HG03342 (cell line): ENCODE results near the gene PWWP2B.
A peak's percentile ranks its signal among the peaks of the same experiment; 100 is the strongest.
"Not testable (repeated sequence)": the region's sequence is repeated elsewhere in the genome, so short reads cannot be mapped to it uniquely, and the experiment has no call there.

Experiments
- ATAC-seq: cut with Tn5 transposase; IDR thresholded peaks from one replicate; pipeline ENCODE4 v1.9.1; 2021; ENCODE audit warnings: mild to moderate bottlenecking, moderate library complexity; ENCODE audit not compliant: unreplicated experiment

The PWWP2B gene

DNA sequence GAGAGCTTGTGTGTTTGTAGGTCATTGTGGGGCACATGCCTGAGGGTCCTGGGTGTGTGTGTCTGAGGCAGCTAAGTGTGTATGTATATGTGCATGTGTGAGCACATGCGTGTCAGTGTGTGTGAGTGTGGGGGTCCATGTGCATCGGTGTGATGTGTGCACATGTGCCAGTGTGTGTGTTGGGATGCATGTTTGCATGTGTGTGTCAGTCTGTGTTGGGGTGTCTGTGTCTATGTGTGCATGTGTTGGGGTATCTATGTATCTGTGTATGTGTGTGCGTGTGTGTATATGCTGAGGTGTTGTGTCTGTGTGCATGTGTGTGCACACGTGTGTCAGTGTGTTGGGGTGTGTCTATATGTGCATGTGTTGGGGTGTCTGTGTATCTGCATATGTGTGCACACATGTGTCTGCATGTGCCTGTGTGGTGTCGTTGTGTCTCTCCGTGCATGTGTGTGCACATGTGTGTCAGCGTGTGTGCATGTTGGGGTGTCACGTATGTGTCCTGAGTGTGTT, 33.3 kb downstream of the PWWP2B start:
- ATAC-seq: no peak

GRCh38 chr10:132430861-132431271, 33.9 kb downstream of the PWWP2B start:
- no peak for ATAC-seq

GRCh38 chr10:132431537-132432175, 34.7 kb downstream of the PWWP2B start:
- no peak for ATAC-seq

GRCh38 chr10:132432176-132432540, 35.2 kb downstream of the PWWP2B start:
- no peak for ATAC-seq

GRCh38 chr10:132433671-132434340, 36.8 kb downstream of the PWWP2B start:
- ATAC-seq: no peak

- no peak for ATAC-seq
Measured at GRCh38 chr10:132434405-132435005, 37.5 kb downstream of the PWWP2B start.

DNA sequence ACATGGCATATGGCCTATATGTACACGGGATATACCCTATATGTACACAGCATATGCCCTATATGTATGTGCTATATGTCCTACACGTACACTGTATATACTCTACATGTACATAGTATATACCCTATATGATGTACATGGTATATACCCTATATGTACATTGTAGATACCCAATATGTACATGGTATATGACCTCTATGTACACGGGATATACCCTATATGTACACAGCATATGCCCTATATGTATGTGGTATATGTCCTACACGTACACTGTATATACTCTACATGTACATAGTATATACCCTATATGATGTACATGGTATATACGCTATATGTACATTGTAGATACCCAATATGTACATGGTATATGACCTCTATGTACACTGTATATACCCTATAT, 38.3 kb downstream of the PWWP2B start:
- not testable (repeated sequence) for ATAC-seq

DNA sequence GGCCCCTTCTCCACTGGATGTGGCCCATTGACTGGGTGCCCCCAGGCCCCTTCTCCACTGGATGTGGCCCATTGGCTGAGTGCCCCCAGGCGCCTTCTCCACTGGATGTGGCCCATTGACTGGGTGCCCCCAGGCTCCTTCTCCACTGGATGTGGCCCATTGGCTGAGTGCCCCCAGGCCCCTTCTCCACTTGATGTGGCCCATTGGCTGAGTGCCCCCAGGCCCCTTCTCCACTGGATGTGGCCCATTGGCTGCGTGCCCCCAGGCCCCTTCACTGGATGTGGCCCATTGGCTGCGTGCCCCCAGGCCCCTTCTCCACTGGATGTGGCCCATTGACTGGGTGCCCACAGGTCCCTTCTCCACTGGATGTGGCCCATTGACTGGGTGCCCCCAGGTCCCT, 39.1 kb downstream of the PWWP2B start:
- ATAC-seq: not testable (repeated sequence)

DNA sequence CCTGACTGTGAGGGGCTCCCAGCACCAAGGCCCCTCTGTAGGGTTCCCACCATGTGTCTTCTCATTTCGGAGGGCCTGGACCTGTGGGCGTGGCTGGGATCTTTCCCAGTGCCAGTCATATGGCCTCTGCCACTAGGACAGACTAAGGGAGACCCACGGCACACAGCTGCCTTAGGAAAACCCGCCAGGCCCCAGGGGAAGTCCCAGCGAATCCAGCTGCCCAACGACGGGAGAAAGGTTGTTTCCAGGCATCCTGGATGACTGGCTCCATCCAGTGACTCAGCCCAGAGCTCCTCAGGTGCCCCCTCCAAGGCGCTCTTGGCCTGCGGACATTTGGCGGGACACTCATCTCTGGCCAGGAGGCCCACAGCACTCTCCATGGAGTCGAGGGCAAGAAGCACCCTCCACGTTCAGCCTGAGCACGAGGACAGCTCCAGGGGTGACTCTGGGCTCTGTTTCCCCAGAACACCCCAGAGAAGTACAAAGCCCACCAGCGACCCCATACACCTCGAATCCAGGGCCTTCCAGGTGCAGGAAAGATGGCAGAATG, 39.9 kb downstream of the PWWP2B start:
- no peak for ATAC-seq

DNA sequence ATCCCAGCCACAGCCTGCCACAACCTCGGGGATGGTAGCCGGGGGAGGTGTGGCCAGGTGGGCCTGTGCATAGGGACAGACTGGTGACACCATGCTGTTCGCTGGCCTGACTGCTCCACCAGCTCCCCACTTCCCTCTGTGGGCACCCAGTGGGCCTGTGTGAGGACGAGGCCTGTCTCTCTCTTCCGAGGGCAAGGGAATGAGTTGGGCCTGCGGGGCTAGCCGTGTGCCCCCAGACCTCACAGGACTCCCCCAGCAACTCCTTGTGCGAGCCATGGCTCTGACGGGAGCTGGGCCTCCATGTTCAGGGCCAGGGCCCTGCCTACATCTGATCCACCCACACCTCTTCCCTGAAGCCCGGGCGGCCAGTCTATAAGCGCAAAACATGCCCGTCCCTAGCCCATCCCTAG, 40.5 kb downstream of the PWWP2B start:
- ATAC-seq: no peak

- no peak for ATAC-seq
Measured at GRCh38 chr10:132438091-132439024, 41.4 kb downstream of the PWWP2B start.

DNA sequence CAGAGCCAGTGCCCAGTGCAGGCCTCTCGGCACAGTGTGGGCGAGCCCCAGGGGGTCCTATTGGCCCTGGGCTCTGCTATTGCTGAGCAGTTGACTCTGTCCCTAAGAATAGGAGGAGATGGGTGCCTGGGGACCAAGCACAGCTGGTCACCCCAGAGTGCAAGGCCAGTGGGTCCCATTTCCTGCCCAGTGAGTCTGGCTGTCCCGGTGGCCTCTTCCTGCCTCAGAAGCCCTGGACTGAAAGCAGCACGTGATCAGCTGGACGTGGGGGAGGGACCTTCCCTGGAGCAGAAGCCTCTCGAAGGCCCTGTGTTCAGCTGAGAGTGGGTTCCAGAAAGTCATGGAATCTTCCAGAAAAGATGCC, 42.0 kb downstream of the PWWP2B start:
- ATAC-seq: no peak

DNA sequence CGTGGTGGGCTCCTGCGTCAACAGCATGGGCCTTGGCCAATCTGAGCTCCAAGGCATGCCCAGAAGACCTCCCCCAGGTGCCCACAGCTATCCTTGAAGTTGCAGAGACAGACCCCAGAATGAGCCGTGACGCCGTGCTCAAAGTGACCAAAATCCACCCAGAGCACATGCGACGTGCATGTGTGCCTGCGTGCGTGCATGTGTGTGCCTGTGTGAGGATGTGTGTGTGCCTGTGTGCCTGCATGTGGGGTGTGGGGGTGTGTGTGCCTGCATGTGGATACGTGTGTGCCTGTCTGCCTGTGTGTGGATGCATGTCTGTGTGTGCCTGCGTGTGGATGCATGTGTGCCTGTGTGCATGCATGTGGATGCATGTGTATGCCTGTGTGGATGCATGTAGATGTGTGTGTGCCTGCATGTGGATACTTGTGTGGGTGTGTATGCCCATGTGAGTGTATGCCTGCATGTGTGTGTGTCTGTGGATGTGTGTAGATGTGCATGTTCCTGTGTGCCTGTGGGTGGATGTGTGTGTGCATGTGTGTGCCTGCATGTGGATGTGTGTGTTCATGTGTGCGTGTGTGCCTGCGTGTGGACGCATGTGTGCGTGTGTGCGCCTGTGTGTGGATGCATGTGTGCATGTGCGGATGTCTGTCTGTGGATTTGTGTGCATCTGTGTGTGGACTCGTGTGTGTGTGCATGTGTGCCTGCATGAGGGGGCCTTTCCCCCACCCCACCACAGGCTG, 42.6 kb downstream of the PWWP2B start:
- no peak for ATAC-seq

DNA sequence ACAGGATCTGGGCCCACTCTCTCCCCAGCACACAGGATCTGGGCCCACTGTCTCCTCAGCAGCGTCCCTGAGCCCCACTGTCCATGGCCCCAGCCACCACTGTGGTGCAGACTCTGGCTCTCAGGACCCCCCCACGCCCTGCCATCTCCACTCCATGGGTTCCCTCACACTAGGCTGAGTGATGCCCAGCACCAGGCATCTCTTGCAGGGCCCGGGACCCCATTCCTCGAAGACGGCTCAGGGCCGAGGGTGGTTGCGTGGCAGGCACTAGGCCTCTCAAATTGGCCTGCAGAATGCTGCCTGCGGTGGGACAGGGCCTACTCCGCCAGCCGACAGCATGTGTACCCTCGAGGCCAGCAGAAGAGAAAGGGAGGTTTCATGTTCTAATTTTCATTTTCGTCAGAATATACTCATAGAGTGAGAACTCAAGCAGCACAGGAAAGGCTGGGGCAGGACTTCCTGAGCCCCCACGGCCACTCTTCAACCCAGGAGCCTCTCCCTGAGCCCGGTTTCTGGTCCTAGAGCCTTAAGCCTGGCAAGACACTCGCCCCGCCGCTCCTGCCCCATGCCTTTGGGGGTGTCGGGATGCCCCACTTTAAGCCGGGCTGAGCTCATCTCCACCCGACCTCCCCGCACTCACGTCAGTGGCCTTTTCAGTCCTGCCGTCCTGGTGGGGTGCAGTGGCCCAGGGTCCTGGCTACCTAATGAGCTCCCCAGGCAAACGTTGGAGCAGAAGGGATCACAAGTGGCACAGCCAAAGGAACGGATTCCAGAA, 44.0 kb downstream of the PWWP2B start:
- no peak for ATAC-seq

DNA sequence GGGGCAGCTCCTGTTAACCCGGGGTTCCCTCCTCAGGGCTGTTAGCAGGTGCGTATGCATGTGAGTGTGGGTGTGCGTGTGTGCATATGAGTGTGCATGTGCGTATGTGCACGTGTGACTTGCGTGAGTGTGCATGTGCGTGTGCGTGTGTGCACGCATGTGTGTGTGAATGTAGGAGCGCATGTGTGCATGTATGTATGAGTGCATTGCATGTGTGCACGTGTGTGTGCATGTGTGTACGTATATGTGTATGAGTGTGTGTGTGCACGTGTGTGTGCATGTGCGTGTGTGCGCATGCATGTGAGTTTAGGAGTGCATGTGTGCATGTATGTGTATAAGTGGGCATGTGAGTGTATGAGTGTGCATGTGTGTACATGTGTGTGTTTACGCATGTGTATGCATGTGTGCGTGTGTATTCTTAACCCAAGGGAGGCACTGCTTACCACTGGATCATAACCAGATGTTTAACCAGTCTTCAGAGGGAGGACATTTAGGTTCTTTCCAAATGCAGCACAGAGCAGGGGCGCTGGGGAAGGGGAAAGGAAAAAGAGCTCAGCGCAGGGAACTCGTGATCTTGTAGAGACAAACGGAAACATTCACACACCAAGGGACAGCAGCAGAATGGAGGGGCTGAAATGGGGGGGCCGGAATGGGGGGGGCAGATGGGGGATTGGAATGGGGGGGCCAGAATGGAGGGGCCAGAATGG, 45.0 kb downstream of the PWWP2B start:
- ATAC-seq: no peak

DNA sequence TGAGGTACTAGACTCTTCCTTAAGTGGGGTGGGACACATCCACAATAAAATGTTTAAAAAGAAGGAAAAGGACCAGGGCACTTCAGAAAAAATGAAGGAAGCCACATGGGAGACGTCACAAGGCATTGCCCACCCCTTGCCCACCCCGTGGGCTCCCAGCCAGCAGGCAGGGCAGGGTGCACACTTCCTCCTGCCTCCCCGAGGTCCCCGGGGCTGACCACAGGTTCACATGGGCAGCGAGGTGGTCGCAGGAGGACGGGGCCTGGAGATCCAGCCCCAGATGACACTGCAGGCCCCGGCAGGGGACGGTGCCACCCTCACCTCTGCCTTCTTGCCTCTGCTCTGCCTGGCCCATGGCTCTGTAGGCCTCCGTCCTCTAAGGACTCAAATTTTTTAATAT, 45.6 kb downstream of the PWWP2B start:
- ATAC-seq: no peak

DNA sequence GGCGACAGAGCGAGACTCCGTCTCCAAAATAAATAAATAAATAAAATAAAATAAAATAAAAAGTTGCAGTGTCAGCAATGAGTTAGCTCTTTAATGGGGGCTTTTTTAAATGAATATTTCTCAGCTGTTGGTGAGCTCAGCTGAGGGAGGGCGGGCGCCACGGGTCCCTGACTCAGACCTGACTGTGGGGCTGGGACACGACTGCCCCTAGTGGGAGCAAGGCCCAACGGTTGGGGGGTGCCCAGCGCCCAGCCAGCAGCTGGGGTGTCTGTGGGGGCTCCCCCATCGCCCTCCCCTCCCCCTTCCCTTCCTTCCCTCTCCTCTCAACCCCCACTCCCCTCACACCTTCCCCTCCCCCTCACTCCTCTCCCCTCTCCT, 46.6 kb downstream of the PWWP2B start:
- peak; percentile 48 for ATAC-seq

DNA sequence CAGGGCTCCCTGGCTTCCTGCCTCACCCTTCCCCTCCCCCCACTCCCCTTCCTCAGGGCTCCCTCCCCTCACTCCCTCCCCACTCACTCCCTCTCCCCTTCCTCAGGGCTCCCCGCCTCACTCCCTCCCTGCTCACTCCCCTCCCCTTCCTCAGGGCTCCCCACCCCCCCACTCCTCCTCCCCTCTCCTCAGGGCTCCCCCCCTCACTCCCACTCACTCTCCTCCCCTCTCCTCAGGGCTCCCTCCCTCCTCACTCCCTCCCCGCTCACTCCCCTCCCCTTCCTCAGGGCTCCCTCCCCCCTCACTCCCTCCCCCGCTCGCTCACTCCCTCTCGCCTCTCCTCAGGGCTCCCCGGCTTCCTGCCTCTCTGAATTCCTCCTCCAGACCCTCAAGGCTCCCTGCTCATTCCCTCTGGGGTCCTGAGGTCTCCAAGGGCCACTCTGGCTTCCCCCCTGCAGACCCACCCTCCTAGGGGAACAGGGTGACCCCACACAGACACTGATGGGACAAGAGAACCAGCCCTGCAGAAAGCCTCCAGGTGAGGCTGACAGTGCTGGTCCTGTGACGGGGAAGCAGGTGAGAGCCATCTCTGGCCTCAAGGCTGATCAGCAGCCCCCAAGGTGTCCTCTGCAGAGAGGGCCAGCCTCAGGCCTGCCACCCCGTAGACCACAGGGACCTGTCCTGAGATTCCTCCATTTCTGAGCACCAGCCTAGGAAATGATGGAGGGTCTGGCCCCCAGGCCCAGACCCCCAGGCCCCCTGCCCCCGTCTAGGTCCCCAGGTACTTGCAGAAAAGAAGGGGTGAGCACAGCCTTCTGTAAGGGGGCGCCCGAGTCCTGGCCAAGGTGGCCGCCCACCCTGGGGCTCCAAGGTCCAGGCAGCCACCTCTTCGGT, 47.2 kb downstream of the PWWP2B start:
- ATAC-seq: no peak
